ENCODE data around the gene ZNF564. TPM values are rescaled to one million over a fixed set of nuclear protein-coding genes. Genes with fewer than 3 reads are reported as not detected.

Gene ZNF564
- total and polyA plus RNA-seq, 11 donors: 4.0 to 10.4 (median 7.4) TPM

- H3K36me3 ChIP-seq: peaks cover 0 to 41% (median 16%) of the 10 kb centered on the region in 9 donors
- peak overlapping the region in 4 of 12 donors; percentile 27 to 46 (median 32) for H3K27ac ChIP-seq
- no peak for DNase-seq
- peaks cover 0 to 46% (median 27%) of the 10 kb centered on the region in 12 donors for H3K4me1 ChIP-seq
- H3K9me3 ChIP-seq: peaks cover 0 to 7% (median 0%) of the 10 kb centered on the region in 12 donors
- intact Hi-C loops (cut with DNase I): loop anchor here in 2 of 10 donors (10.0 kb wide), 1 partner anchor 50 kb away; no protein-coding TSS in a partner anchor
- peak in 3 of 4 donors; percentile 64 to 73 (median 67) for ATAC-seq
- no peak for TF ChIP-seq CTCF (IDR thresholded peaks at IDR 0.05)
- no peak for TF ChIP-seq POLR2A (IDR thresholded peaks at IDR 0.05)
- no peak overlapping the region for H3K4me3 ChIP-seq
- H3K27me3 ChIP-seq: no peaks in the 10 kb centered on the region
- 22 to 43% (median 35%) methylated on average over 5 of the region's 5 CpGs for WGBS, 4 donors
These were observed 6.8 kb downstream of the ZNF564 start for GRCh38 chr19:12544401-12544876.

DNA sequence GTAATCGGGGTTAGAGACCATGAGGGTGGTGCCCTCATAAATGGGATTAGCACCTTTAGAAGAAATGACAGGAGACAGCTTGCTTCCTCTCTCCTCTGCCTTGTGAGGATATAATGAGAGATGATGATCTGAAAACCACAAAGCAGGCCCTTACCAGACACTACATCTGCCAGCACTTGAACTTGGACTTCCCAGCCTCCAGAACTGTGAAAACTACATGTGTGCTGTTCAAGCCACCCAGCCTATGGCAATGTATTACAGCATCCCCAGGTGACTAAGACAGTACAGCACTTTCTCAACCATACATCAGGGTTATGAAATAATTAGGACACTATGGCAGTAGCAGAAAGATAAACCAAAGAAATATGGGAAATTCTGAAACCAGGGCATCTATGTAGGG, 7.4 kb downstream of the ZNF564 start:
- Histone ChIP-seq H3K4me3 (no peak overlapping the region), H3K27ac (peak overlapping the region in 2 of 12 donors; percentile 27 to 46)

DNA sequence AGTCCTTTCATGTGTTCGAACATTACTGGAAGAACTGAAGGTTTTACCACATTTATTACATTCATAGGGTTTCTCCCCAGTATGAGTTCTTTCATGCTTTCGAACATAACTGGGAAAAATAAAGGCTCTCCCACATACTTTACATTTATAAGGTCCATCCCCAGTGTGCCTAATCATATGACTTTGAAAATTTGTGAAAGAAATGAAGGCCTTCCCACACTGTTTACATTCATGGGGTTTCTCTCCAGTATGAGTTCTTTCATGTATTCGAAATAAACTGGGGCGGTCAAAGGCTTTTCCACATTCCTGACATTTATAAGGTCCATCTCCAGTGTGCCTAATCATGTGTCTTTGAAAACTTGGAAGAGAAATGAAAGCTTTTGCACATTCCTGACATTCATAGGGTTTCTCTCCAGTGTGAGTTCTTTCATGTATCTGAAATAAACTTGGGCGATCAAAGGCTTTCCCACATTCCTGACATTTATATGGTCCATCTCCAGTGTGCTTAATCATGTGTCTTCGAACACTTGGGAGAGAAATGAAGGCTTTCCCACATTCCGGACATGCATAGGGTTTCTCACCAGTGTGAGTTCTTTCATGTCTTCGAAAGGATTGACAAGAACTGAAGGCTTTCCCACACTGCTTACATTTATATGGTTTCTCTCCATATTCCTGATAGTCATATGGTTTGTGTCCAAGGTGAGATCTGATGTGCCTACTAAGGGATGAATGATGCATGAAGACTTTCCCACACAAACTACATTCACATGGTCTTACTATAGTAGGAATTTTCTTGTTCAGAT, 24.0 kb downstream of the ZNF564 start:
- TF ChIP-seq POLR2A (IDR thresholded peaks at IDR 0.05) (no peak), CTCF (IDR thresholded peaks at IDR 0.05) (no peak)

More for the DNA sequence above, 7.4 kb downstream of the ZNF564 start:
- intact Hi-C loops (cut with DNase I): loop anchor here in 2 of 10 donors (10.0 kb wide), 1 partner anchor 49 kb away; no protein-coding TSS in a partner anchor
- TF ChIP-seq CTCF (IDR thresholded peaks at IDR 0.05) (no peak), POLR2A (IDR thresholded peaks at IDR 0.05) (no peak)
- Histone ChIP-seq H3K9me3 (peaks cover 0 to 7% (median 0%) of the 10 kb centered on the region in 12 donors), H3K36me3 (peaks cover 0 to 39% (median 16%) of the 10 kb centered on the region in 9 donors), H3K27me3 (no peaks in the 10 kb centered on the region), H3K4me1 (peaks cover 0 to 40% (median 21%) of the 10 kb centered on the region in 12 donors)
- no peak for DNase-seq
- ATAC-seq: peak in 2 of 4 donors; percentile 11 to 32
- WGBS, 4 donors: 82 to 91% (median 90%) methylated on average over 1 of the region's 1 CpG

GRCh38 chr19:12526542-12526941, 24.7 kb downstream of the ZNF564 start:
- Histone ChIP-seq H3K27me3 (no peaks in the 10 kb centered on the region), H3K36me3 (peaks cover 24 to 93% (median 58%) of the 10 kb centered on the region in 9 donors), H3K4me1 (no peaks in the 10 kb centered on the region), H3K4me3 (no peak overlapping the region), H3K9me3 (peaks cover 7 to 100% (median 96%) of the 10 kb centered on the region in 12 donors), H3K27ac (no peak overlapping the region)
- intact Hi-C loops (cut with DNase I): no loop called here
- TF ChIP-seq POLR2A (IDR thresholded peaks at IDR 0.05) (no peak), CTCF (IDR thresholded peaks at IDR 0.05) (no peak)
- 94 to 98% (median 97%) methylated on average over 4 of the region's 4 CpGs for WGBS, 4 donors
- ATAC-seq (no peak), DNase-seq (no peak)

More for the DNA sequence above, 24.0 kb downstream of the ZNF564 start:
- no peaks in the 10 kb centered on the region for H3K4me1 ChIP-seq
- H3K36me3 ChIP-seq: peaks cover 24 to 93% (median 58%) of the 10 kb centered on the region in 9 donors
- no peak overlapping the region for H3K4me3 ChIP-seq
- no peak overlapping the region for H3K27ac ChIP-seq
- WGBS, 4 donors: 90 to 99% (median 96%) methylated on average over 8 of the region's 8 CpGs
- H3K9me3 ChIP-seq: peaks cover 7 to 99% (median 95%) of the 10 kb centered on the region in 12 donors
- no peaks in the 10 kb centered on the region for H3K27me3 ChIP-seq
- intact Hi-C loops (cut with DNase I): no loop called here
- DNase-seq (no peak), ATAC-seq (no peak)

All from heart left ventricle (tissue), 16 donors.